ENCODE data around the gene ZFHX2. TPM values are rescaled to one million over a fixed set of nuclear protein-coding genes. Genes with fewer than 3 reads are reported as not detected.

The ZFHX2 gene
- total RNA-seq, 1 donor from 2014 or later: 39.1 TPM

DNA sequence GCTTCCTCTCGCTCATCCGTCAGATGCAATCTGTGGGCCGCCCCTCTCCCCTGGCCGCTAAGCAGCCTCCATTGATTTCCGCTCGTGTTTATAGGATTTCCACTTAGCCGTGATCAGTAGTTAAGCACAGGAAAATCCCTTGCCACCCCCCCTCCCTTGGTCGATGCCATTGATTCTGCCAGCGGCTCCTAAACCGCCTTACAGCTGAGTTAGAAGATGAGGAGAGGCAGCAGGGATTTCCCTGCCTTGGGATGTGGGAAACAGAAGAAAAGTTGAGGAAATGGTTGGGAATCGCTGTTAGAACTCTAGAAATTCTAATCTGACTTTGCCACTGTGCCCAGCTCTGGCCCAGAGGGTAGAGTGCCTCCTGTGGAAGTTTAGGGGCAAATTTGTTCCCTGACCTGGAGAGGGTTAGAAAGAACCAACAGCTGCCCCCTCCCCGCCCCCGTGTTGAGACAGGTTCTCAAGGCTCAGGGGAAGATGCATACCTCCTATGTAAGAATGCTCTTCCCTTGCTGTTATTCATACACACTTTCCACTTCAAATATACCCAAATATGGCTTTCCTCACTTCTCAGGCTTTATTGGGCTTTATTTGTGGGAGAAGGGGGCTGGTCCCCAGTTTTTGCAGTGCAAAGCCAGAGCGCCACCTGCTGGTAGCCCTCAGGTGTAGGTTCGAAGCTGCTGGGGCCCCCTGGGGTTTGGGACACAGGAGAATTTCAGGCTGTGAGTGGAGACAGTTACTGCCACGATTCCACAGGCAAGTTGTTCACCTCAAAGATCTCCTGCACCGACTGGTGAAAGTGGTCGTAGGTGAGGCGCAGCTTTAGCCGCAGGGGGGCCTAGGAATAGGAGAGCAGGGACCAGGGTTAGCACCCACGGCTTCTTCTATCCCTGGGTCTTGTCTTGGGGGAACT is 7.7 kb upstream of the ZFHX2 start:
- Mint-ChIP-seq H3K9me3 (ENCODE audit: unreplicated experiment) (peaks cover 7% of the 10 kb centered on the region), H3K4me3 (ENCODE audit: unreplicated experiment) (peak overlapping the region; percentile 63), H3K4me1 (ENCODE audit: low read depth, unreplicated experiment) (peaks cover 25% of the 10 kb centered on the region), H3K36me3 (ENCODE audit: unreplicated experiment) (no peaks in the 10 kb centered on the region), H3K27ac (ENCODE audit: unreplicated experiment) (peak overlapping the region; percentile 55), H3K27me3 (ENCODE audit: unreplicated experiment) (peaks cover 17% of the 10 kb centered on the region)
- TF ChIP-seq, protein P1, sequence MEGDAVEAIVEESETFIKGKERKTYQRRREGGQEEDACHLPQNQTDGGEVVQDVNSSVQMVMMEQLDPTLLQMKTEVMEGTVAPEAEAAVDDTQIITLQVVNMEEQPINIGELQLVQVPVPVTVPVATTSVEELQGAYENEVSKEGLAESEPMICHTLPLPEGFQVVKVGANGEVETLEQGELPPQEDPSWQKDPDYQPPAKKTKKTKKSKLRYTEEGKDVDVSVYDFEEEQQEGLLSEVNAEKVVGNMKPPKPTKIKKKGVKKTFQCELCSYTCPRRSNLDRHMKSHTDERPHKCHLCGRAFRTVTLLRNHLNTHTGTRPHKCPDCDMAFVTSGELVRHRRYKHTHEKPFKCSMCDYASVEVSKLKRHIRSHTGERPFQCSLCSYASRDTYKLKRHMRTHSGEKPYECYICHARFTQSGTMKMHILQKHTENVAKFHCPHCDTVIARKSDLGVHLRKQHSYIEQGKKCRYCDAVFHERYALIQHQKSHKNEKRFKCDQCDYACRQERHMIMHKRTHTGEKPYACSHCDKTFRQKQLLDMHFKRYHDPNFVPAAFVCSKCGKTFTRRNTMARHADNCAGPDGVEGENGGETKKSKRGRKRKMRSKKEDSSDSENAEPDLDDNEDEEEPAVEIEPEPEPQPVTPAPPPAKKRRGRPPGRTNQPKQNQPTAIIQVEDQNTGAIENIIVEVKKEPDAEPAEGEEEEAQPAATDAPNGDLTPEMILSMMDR (IDR thresholded peaks at IDR 0.05; ENCODE audit: partially characterized antibody, unreplicated experiment): peak; percentile 97
- DNase-seq: peak; percentile 84

DNA sequence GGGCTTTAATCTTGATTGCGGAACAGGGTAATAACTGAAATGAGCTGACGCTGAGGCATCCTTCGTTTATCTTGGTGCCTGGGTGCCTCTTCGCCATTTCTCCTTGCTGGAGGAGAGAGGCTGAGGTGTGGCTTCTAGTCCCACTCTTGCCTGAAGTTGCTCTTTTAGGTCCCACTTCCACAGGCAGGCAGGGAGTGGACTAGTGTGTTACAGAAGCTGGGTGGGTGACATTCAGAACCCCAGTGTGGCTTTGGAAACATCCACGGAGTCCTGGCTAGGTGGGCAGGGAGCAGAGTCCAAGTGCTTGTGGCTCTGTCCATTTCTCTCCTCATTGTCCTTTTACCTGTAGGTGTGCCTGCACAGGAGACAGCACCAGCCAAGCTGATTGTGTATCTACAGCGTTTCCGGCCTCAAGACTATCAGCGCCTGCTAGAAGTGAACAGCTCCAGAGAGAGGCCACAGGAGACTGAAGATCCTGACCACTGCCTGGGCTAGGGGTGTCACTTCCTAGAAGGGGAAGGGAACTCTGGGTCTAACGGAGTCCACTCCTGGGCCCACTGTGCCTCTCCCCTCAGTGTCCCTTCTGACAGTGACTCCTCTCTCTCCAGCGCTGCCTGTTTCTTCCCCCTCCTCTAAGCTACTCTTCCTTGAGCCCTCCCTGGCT is 6.9 kb upstream of the ZFHX2 start:
- Mint-ChIP-seq H3K4me3 (ENCODE audit: unreplicated experiment) (peak overlapping the region; percentile 63), H3K9me3 (ENCODE audit: unreplicated experiment) (peaks cover 7% of the 10 kb centered on the region), H3K27ac (ENCODE audit: unreplicated experiment) (peak overlapping the region; percentile 55)

DNA sequence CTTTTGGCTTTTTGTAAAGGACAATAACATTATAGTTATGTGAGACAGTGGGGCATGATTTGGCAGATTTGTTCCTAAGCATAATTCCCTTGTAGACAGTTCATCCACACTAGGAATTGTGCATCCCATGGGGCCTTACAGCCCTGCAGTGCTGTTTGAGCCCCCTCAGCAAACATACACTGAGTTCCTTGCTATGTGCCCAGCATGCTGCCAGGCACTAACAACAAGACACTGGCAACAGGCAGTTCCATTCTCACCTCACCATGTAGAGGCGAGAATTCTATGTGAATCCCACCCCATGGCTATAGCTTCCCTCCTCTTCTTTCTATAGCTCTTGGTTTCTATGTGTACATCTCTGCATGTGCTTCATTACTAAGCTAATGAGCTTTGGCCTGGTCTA is 6.4 kb upstream of the ZFHX2 start:
- Mint-ChIP-seq H3K4me1 (ENCODE audit: low read depth, unreplicated experiment) (peaks cover 23% of the 10 kb centered on the region), H3K27ac (ENCODE audit: unreplicated experiment) (no peak overlapping the region), H3K36me3 (ENCODE audit: unreplicated experiment) (no peaks in the 10 kb centered on the region), H3K27me3 (ENCODE audit: unreplicated experiment) (peaks cover 14% of the 10 kb centered on the region), H3K9me3 (ENCODE audit: unreplicated experiment) (peaks cover 7% of the 10 kb centered on the region), H3K4me3 (ENCODE audit: unreplicated experiment) (peak overlapping the region; percentile 87)
- no peak for DNase-seq
- TF ChIP-seq, protein P1 (IDR thresholded peaks at IDR 0.05; ENCODE audit: partially characterized antibody, unreplicated experiment): no peak

More for the DNA sequence above, 6.9 kb upstream of the ZFHX2 start:
- Mint-ChIP-seq H3K36me3 (ENCODE audit: unreplicated experiment) (no peaks in the 10 kb centered on the region), H3K27me3 (ENCODE audit: unreplicated experiment) (peaks cover 15% of the 10 kb centered on the region), H3K4me1 (ENCODE audit: low read depth, unreplicated experiment) (peaks cover 25% of the 10 kb centered on the region)
- peak; percentile 4 for DNase-seq
- TF ChIP-seq, protein P1 (IDR thresholded peaks at IDR 0.05; ENCODE audit: partially characterized antibody, unreplicated experiment): no peak

DNA sequence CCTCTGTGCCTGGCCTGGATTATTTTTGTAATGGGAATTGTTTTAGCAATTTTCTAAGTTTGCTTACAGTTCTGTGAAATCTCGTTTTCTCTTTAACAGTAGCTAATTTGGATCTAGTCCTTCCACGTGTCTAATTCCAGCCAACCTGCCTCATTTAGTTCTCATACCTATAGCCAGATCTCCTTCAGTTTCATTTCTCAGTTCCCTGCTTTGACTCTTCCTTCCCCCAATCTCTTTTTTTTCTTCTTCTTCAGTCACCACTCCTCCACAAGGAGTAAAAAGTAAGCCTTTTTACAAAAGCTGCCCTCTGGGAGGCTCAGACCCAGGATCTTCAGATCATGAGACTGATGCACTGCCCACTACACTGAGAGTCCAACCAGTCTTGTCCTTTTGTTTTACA is 6.0 kb upstream of the ZFHX2 start:
- Mint-ChIP-seq H3K27ac (ENCODE audit: unreplicated experiment) (peak overlapping the region; percentile 16), H3K4me1 (ENCODE audit: low read depth, unreplicated experiment) (peaks cover 21% of the 10 kb centered on the region), H3K36me3 (ENCODE audit: unreplicated experiment) (no peaks in the 10 kb centered on the region), H3K27me3 (ENCODE audit: unreplicated experiment) (peaks cover 13% of the 10 kb centered on the region), H3K9me3 (ENCODE audit: unreplicated experiment) (peaks cover 8% of the 10 kb centered on the region), H3K4me3 (ENCODE audit: unreplicated experiment) (peak overlapping the region; percentile 87)
- TF ChIP-seq, protein P1 (IDR thresholded peaks at IDR 0.05; ENCODE audit: partially characterized antibody, unreplicated experiment): no peak
- DNase-seq: no peak
